Right lobe of liver (tissue), 6 donors: ENCODE measurements around the gene FSTL4. TPM values are rescaled to one million over a fixed set of nuclear protein-coding genes. Genes with fewer than 3 reads are reported as not detected.

Experiments
- ATAC-seq, 4 donors: fragments of 200-7000 bp; cut with Tn5 transposase; one replicate each; pipeline ENCODE4 v1.9.1; 2020; ENCODE audit warnings: mild to moderate bottlenecking in 4 of 4, moderate library complexity in 4 of 4
- DNase-seq, 3 donors: peaks; one replicate each; pipeline ENCODE4 v3.0.0-alpha.2; 2020
- H3K27ac ChIP-seq, 3 donors: fragments of 200-600 bp; one replicate each; pipeline ENCODE4 v1.8.0; 2022
- H3K27me3 ChIP-seq, 2 donors: fragments of 200-600 bp; one replicate each; pipeline ENCODE4 v1.8.0; 2022
- H3K36me3 ChIP-seq, 4 donors: fragments of 200-600 bp; sonication (generic) in 1 of 4; one replicate each; pipeline versions ENCODE4 v1.5.1 to v1.8.0; 2017 to 2022; ENCODE audit warnings: control low read depth in 1 of 4
- H3K4me1 ChIP-seq, 4 donors: fragments of 200-600 bp; sonication (generic) in 1 of 4; one replicate each; pipeline versions ENCODE4 v1.5.1 to v1.8.0; 2017 to 2022; ENCODE audit warnings: control low read depth in 1 of 4
- H3K4me3 ChIP-seq, 3 donors: fragments of 200-600 bp; one replicate each; pipeline ENCODE4 v1.8.0; 2022
- H3K9me3 ChIP-seq, 4 donors: fragments of 200-600 bp; sonication (generic) in 1 of 4; one replicate each; pipeline versions ENCODE4 v1.5.1 to v1.8.0; 2017 to 2022; ENCODE audit warnings: control low read depth in 1 of 4
- POLR2A ChIP-seq: fragments of 450-650 bp; IDR thresholded peaks from one replicate; pipeline ENCODE4 v1.6.1; 2017; ENCODE audit warnings: antibody characterized with exemption, mild to moderate bottlenecking
- WGBS: methylation state at CpG from one replicate; pipeline ENCODE4 v1.1.6; 2018; ENCODE audit warnings: low coverage, low lambda C conversion rate; ENCODE audit not compliant: insufficient coverage; ENCODE audit errors: missing lambda C conversion rate; 5-methylcytosine and 5-hydroxymethylcytosine counted together
- intact Hi-C, 2 donors: fragments of 100-400 bp; cut with DNase I; formaldehyde crosslinking; loops; one replicate each; pipeline versions ENCODE4 v1.11.2 to v1.14.1; 2022
- total RNA-seq, 6 experiments: library from RNA; depleted of rRNA in 2 of 6; stranded (reverse); fragments of >200 nt in 2 of 6; fragmentation: NEBNext Ultra II Directional in 3 of 6; extraction: Animal tissue kit (Norgen Biotek cat#: 25700) in 3 of 6; gene quantifications; one replicate each; pipeline versions ENCODE4 v1.1.0 to v1.2.4, GENCODE V29; 2016 to 2023
- TF ChIP-seq, protein P1 (sequence below), 4 donors: fragments of 200-600 bp in 3 of 4; fragments of 450-650 bp in 1 of 4; IDR thresholded peaks; one replicate each; pipeline versions ENCODE4 v1.5.1 to v1.8.0; 2016 to 2022; ENCODE audit warnings: antibody characterized with exemption in 4 of 4, mild to moderate bottlenecking in 2 of 4
- donor health status: DM: no; HTN: yes; CAD: no.
- donor health status: DM: no; HTN: no; CAD: no.
- donor health status: DM: no; HTN: no; CAD: no.
- donor health status: DM: no; HTN: yes; CAD: no.
- donor health status: DM: no; HTN: yes; CAD: no.

FSTL4 gene
- total RNA-seq, 6 experiments from 2014 or later = 0.62 to 1.3 (median 0.80) TPM; not detected in 3

DNA sequence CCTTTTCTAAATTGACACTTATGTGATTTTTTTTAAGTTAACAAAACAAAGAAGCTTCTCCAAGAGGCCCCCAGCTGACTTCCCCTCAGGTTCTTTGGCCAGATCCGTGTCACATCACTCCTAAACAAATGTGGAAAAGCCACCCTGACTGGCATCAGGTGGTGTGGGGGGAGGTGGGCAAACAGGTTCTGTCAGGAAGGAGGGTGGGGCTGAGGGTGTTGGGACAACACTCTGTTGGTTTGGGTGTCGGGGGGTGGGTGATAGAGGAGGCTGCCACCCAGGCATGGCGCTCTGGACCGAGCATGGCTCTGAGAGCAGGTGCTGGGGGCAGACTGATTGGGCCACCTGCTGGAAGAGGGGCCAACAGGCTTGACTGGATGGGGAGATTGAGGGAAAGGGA is 349.7 kb downstream of the FSTL4 start:
- intact Hi-C loops = no loop called here
- H3K27ac ChIP-seq = no peak overlapping the region
- ATAC-seq = no peak
- TF ChIP-seq, protein P1, sequence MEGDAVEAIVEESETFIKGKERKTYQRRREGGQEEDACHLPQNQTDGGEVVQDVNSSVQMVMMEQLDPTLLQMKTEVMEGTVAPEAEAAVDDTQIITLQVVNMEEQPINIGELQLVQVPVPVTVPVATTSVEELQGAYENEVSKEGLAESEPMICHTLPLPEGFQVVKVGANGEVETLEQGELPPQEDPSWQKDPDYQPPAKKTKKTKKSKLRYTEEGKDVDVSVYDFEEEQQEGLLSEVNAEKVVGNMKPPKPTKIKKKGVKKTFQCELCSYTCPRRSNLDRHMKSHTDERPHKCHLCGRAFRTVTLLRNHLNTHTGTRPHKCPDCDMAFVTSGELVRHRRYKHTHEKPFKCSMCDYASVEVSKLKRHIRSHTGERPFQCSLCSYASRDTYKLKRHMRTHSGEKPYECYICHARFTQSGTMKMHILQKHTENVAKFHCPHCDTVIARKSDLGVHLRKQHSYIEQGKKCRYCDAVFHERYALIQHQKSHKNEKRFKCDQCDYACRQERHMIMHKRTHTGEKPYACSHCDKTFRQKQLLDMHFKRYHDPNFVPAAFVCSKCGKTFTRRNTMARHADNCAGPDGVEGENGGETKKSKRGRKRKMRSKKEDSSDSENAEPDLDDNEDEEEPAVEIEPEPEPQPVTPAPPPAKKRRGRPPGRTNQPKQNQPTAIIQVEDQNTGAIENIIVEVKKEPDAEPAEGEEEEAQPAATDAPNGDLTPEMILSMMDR (IDR thresholded peaks at IDR 0.05) = no peak
- TF ChIP-seq POLR2A = no peak
- DNase-seq = no peak
- no peak overlapping the region for H3K4me3 ChIP-seq
- no peaks in the 10 kb centered on the region for H3K9me3 ChIP-seq
- peaks cover 0 to 10% (median 0%) of the 10 kb centered on the region in 4 donors for H3K4me1 ChIP-seq
- 79% methylated on average over 2 of the region's 4 CpGs for WGBS
- H3K27me3 ChIP-seq = no peaks in the 10 kb centered on the region
- H3K36me3 ChIP-seq = no peaks in the 10 kb centered on the region

DNA sequence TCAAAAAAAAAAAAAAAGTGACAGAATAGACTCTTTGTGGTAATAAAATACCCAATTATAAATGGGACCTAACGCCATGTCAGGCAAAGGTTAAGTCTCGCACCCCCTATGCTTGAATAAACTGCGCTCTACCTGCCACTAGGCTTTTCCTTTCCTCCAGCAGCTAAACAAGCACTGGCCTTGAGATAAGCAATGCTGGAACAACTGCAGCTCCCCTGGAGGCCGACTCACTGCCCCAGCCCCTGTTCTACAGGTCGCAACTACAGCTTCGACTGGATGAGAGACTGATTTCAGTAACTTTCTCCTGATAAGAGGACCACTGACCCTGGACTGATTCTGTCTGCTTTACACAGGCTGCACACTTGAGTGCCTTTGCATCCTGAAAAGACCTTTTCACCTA is 350.3 kb downstream of the FSTL4 start:
- Histone ChIP-seq H3K4me1 (peaks cover 0 to 3% (median 0%) of the 10 kb centered on the region in 4 donors), H3K9me3 (no peaks in the 10 kb centered on the region), H3K36me3 (no peaks in the 10 kb centered on the region), H3K27me3 (no peaks in the 10 kb centered on the region), H3K27ac (no peak overlapping the region), H3K4me3 (no peak overlapping the region)
- TF ChIP-seq, protein P1 (IDR thresholded peaks at IDR 0.05) = no peak
- TF ChIP-seq POLR2A = no peak
- DNase-seq = no peak
- intact Hi-C loops = no loop called here
- no peak for ATAC-seq
- 53% methylated on average over 3 of the region's 6 CpGs for WGBS

DNA sequence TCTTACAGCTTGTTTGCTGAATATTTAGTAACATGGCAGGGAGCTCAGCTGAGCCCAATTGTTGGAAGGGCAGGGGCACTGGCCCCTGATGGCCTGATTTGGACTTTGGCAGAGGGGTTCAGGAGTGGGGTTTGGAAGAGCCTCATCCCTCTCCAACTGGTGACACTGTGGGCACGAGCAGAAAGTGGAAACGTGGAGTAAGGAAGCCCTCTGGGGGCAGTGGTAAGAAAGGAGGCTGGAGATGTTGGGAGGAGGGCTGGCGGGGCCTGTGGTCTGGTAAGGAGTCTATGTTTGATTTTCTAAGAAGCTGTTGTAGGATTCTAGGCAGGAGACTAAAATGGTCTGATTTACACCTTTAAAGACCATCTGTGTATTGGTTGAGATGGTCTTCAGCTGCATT is 351.6 kb downstream of the FSTL4 start:
- Histone ChIP-seq H3K4me1 (no peaks in the 10 kb centered on the region), H3K4me3 (no peak overlapping the region), H3K27ac (no peak overlapping the region), H3K9me3 (no peaks in the 10 kb centered on the region), H3K36me3 (no peaks in the 10 kb centered on the region), H3K27me3 (no peaks in the 10 kb centered on the region)
- TF ChIP-seq POLR2A = no peak
- TF ChIP-seq, protein P1 (IDR thresholded peaks at IDR 0.05) = no peak
- intact Hi-C loops = no loop called here
- ATAC-seq (no peak), DNase-seq (no peak)
- 67% methylated on average over 3 of the region's 3 CpGs for WGBS

DNA sequence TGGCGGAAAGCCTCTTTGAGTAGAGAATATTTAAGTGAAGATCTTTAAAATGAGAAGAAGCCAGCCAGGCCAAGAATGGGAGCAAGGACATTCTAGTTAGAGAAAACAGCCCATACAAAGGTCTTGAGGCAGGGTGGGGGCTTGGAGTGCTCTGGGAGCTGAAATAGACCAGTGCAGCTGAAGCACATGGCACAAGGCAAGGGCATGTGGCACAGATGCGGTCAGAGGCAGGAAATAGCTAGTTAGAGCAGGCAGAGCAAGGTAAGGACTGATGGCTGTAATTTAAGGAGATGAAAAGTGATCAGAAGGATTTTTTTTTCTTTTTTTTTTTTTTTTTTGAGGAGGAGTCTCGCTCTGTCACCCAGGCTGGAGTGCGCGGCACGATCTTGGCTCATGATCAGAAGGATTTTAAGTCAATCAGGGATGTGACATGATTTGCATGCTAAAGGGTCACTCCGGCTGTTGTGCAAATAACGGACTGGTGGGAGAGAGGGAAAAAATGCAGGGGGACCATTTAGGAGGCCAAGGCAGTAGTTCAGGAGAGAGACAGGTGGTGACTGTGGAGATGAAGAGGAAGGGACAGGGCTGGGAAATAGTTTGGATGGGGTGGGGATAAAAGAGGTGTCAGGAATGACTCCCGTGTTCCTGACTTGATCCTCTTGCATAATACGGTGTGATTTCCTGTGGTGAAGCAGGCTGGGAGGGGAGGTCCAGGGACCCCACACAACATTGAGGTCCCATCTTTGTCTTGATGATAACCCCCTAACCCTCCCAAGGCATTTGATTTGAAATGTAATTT is 352.9 kb downstream of the FSTL4 start:
- H3K4me3 ChIP-seq = no peak overlapping the region
- WGBS = 62% methylated on average over 6 of the region's 10 CpGs
- DNase-seq = no peak
- no peaks in the 10 kb centered on the region for H3K4me1 ChIP-seq
- H3K27ac ChIP-seq = no peak overlapping the region
- no peak for ATAC-seq
- no peak for TF ChIP-seq POLR2A
- TF ChIP-seq, protein P1 (IDR thresholded peaks at IDR 0.05) = no peak
- no peaks in the 10 kb centered on the region for H3K9me3 ChIP-seq
- no peaks in the 10 kb centered on the region for H3K27me3 ChIP-seq
- intact Hi-C loops = no loop called here
- H3K36me3 ChIP-seq = no peaks in the 10 kb centered on the region
